ENCODE results near the gene ARHGAP23.

Gene ARHGAP23

DNA sequence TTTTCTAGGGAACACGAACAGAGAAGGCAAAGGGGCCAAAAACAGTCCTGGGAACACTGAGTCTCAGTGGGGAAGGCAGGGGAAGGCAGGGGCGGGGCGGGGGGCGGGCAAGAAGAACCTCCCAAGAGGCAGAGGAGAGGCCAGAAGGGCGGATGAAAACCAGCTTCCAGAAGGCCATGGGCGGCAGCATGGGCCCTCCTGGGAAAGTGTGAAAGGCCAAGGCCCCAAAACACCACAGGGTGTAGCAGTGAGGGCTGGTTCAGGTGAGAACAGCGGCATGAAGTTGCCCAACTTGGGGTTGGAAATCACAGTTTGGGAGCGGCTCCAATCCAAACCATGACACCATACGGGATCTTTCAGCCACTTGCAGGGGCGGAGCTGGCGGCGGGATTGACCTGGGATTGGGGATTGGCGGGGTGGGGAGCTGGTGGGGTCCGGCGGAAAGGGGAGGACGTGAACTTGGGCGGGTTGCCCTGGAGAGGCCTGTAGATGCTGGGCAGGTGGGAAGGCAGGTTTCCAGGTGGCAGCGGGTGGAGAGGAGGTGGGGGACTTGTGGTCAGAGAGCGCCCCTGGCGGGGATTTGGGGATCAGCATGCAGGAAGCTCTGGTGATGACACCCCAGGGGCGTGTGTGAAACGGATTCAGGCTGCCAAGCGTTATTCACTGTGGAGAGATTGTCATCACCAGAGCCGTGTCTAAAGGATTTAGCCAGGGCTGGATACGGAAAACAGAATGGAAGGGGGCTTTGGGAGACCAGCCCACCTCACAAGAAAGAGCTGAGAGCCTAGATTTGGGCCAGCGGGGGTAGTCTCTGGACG lies 80.9 kb downstream of the ARHGAP23 start:
- Histone ChIP-seq H3K4me3 (ENCODE audit: low read depth, low read length, poor library complexity, severe bottlenecking) (no peak overlapping the region), H3K9ac (ENCODE audit: low read length) (no peak overlapping the region)

DNA sequence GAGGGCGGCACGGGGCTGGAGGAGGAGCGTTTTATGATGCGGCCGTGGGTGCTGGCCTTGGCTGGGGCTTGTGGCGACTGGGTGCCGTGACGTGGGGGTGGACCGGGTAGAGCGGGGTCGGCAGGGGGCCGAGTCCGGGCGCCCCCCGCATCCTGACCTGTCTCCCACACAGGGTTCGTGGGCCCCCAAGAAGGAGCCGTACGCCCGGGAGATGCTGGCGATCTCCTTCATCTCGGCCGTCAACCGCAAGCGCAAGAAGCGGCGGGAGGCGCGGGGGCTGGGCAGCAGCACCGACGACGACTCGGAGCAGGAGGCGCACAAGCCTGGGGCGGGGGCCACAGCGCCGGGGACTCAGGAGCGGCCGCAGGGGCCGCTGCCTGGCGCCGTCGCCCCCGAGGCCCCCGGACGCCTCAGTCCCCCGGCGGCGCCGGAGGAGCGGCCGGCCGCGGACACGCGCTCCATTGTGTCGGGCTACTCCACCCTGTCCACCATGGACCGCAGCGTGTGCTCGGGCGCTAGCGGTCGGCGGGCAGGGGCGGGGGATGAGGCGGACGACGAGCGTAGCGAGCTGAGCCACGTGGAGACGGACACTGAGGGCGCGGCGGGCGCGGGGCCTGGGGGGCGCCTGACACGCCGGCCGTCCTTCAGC lies 81.6 kb downstream of the ARHGAP23 start:
- no peak overlapping the region for H2AFZ ChIP-seq (ENCODE audit: low read length)

More for the DNA sequence above, 80.9 kb downstream of the ARHGAP23 start:
- H3K27ac ChIP-seq (ENCODE audit: low read depth, low read length, poor library complexity, severe bottlenecking), result no peak overlapping the region
- H3K79me2 ChIP-seq (ENCODE audit: insufficient read depth, low read length), result no peaks in the 10 kb centered on the region
- no peaks in the 10 kb centered on the region for H3F3A ChIP-seq (ENCODE audit: insufficient read depth, low read length)
- TF ChIP-seq EZH2 (IDR thresholded peaks at IDR 0.05; ENCODE audit: borderline replicate concordance, low read length), result no peak
- TF ChIP-seq, protein P1, sequence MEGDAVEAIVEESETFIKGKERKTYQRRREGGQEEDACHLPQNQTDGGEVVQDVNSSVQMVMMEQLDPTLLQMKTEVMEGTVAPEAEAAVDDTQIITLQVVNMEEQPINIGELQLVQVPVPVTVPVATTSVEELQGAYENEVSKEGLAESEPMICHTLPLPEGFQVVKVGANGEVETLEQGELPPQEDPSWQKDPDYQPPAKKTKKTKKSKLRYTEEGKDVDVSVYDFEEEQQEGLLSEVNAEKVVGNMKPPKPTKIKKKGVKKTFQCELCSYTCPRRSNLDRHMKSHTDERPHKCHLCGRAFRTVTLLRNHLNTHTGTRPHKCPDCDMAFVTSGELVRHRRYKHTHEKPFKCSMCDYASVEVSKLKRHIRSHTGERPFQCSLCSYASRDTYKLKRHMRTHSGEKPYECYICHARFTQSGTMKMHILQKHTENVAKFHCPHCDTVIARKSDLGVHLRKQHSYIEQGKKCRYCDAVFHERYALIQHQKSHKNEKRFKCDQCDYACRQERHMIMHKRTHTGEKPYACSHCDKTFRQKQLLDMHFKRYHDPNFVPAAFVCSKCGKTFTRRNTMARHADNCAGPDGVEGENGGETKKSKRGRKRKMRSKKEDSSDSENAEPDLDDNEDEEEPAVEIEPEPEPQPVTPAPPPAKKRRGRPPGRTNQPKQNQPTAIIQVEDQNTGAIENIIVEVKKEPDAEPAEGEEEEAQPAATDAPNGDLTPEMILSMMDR (IDR thresholded peaks at IDR 0.05; ENCODE audit: low read length), result peak; percentile 67
- H3K27me3 ChIP-seq (ENCODE audit: insufficient read depth, low read length), result no peaks in the 10 kb centered on the region
- H4K20me1 ChIP-seq (ENCODE audit: insufficient read depth, low read length), result no peaks in the 10 kb centered on the region
- no peaks in the 10 kb centered on the region for H3K4me1 ChIP-seq (ENCODE audit: insufficient read depth, low read length, severe bottlenecking)
- no peaks in the 10 kb centered on the region for H3K36me3 ChIP-seq (ENCODE audit: insufficient read depth, low read length)
- no peak overlapping the region for H2AFZ ChIP-seq (ENCODE audit: low read length)
- H3K9me3 ChIP-seq (ENCODE audit: low read length), result no peaks in the 10 kb centered on the region
- no peaks in the 10 kb centered on the region for H3K9me2 ChIP-seq (ENCODE audit: low read depth, low read length)
- no peak overlapping the region for H3K4me2 ChIP-seq (ENCODE audit: low read length)

DNA sequence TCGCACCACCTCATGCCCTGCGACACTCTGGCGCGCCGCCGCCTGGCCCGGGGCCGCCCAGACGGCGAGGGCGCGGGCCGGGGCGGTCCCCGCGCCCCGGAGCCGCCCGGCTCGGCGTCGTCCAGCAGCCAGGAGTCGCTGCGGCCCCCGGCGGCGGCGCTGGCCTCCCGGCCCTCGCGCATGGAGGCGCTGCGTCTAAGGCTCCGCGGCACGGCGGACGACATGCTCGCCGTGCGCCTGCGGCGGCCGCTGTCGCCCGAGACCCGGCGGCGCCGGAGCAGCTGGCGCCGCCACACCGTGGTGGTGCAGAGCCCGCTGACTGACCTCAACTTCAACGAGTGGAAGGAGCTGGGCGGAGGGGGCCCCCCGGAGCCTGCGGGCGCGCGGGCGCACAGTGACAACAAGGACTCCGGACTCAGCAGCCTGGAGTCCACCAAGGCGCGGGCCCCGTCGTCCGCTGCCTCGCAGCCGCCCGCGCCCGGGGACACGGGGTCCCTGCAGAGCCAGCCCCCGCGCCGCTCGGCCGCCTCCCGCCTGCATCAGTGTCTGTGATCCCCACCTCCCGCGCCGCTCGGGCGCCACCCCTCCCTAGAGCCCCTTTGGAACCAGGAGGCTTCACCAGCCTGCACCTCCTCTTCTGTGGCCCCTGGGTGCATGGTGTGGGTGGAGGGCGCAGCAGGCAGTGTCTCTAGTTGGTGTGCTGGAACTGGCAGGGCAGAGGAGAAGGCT lies 82.3 kb downstream of the ARHGAP23 start:
- Histone ChIP-seq H2AFZ (ENCODE audit: low read length) (no peak overlapping the region), H4K20me1 (ENCODE audit: insufficient read depth, low read length) (no peaks in the 10 kb centered on the region), H3K9me3 (ENCODE audit: low read length) (no peaks in the 10 kb centered on the region), H3K9ac (ENCODE audit: low read length) (no peak overlapping the region), H3K4me3 (ENCODE audit: low read depth, low read length, poor library complexity, severe bottlenecking) (no peak overlapping the region), H3K4me2 (ENCODE audit: low read length) (no peak overlapping the region), H3K79me2 (ENCODE audit: insufficient read depth, low read length) (no peaks in the 10 kb centered on the region), H3K9me2 (ENCODE audit: low read depth, low read length) (no peaks in the 10 kb centered on the region), H3K27me3 (ENCODE audit: insufficient read depth, low read length) (no peaks in the 10 kb centered on the region), H3F3A (ENCODE audit: insufficient read depth, low read length) (no peaks in the 10 kb centered on the region), H3K36me3 (ENCODE audit: insufficient read depth, low read length) (no peaks in the 10 kb centered on the region), H3K4me1 (ENCODE audit: insufficient read depth, low read length, severe bottlenecking) (no peaks in the 10 kb centered on the region), H3K27ac (ENCODE audit: low read depth, low read length, poor library complexity, severe bottlenecking) (no peak overlapping the region)
- no peak for TF ChIP-seq EZH2 (IDR thresholded peaks at IDR 0.05; ENCODE audit: borderline replicate concordance, low read length)
- TF ChIP-seq, protein P1 (IDR thresholded peaks at IDR 0.05; ENCODE audit: low read length), result no peak

More for the DNA sequence above, 81.6 kb downstream of the ARHGAP23 start:
- H4K20me1 ChIP-seq (ENCODE audit: insufficient read depth, low read length), result no peaks in the 10 kb centered on the region
- no peak overlapping the region for H3K27ac ChIP-seq (ENCODE audit: low read depth, low read length, poor library complexity, severe bottlenecking)
- no peak overlapping the region for H3K4me3 ChIP-seq (ENCODE audit: low read depth, low read length, poor library complexity, severe bottlenecking)
- no peaks in the 10 kb centered on the region for H3K4me1 ChIP-seq (ENCODE audit: insufficient read depth, low read length, severe bottlenecking)
- no peaks in the 10 kb centered on the region for H3F3A ChIP-seq (ENCODE audit: insufficient read depth, low read length)
- no peaks in the 10 kb centered on the region for H3K36me3 ChIP-seq (ENCODE audit: insufficient read depth, low read length)
- no peaks in the 10 kb centered on the region for H3K27me3 ChIP-seq (ENCODE audit: insufficient read depth, low read length)
- H3K9ac ChIP-seq (ENCODE audit: low read length), result no peak overlapping the region
- H3K4me2 ChIP-seq (ENCODE audit: low read length), result no peak overlapping the region
- no peaks in the 10 kb centered on the region for H3K9me2 ChIP-seq (ENCODE audit: low read depth, low read length)
- TF ChIP-seq EZH2 (IDR thresholded peaks at IDR 0.05; ENCODE audit: borderline replicate concordance, low read length), result no peak
- TF ChIP-seq, protein P1 (IDR thresholded peaks at IDR 0.05; ENCODE audit: low read length), result no peak
- H3K79me2 ChIP-seq (ENCODE audit: insufficient read depth, low read length), result no peaks in the 10 kb centered on the region
- H3K9me3 ChIP-seq (ENCODE audit: low read length), result no peaks in the 10 kb centered on the region

Measured in OCI-LY1 (cell line).